ENCODE data around the gene ARHGAP40. TPM values are rescaled to one million over a fixed set of nuclear protein-coding genes. Genes with fewer than 3 reads are reported as not detected.
A peak's percentile ranks its signal among the peaks of the same experiment; 100 is the strongest.

ARHGAP40 gene
- total and polyA plus RNA-seq, 2 of the 8 experiments (the other 6 are each of a cell fraction or from before 2014, with no cell fraction given): 0.74 to 1.4 TPM

- Histone ChIP-seq H3K79me1 (ENCODE audit: low read depth, low read length) (no peaks in the 10 kb centered on the region), H2AFZ (ENCODE audit: low read length) (no peak overlapping the region), H3K79me2 (ENCODE audit: control insufficient read depth in 1 of 2, insufficient read depth in 2 of 2, low read length in 2 of 2) (no peaks in the 10 kb centered on the region), H3K27ac (ENCODE audit: low read depth, low read length) (no peak overlapping the region), H4K91ac (replicated peaks; ENCODE audit: insufficient read length, low read length) (no peak overlapping the region), H3K36me3 (ENCODE audit: control insufficient read depth in 2 of 4, insufficient read depth in 4 of 4, low read length in 3 of 4) (no peaks in the 10 kb centered on the region), H2BK5ac (ENCODE audit: low read depth, low read length) (no peak overlapping the region; the same call in 1 of the 2 replicates), H3K4me1 (replicated peaks in 1 of 4; ENCODE audit: control insufficient read depth in 3 of 4, insufficient read depth in 4 of 4, low read length in 3 of 4) (peaks cover 0 to 6% (median 2%) of the 10 kb centered on the region in 4 experiments; a peak in 3 of 7 replicates), H3K56ac (replicated peaks; ENCODE audit: insufficient read length, low read depth, low read length) (peak overlapping the region; percentile 98), H2AK5ac (ENCODE audit: low read depth, low read length) (peak overlapping the region; percentile 30; the same call in 1 of the 2 replicates), H2BK120ac (replicated peaks; ENCODE audit: low read depth, low read length) (no peak overlapping the region), H3K27me3 (replicated peaks in 1 of 4; ENCODE audit: control insufficient read depth in 3 of 4, extremely low read depth in 1 of 4, insufficient read depth in 3 of 4, low read length in 3 of 4) (no peaks in the 10 kb centered on the region), H4K5ac (ENCODE audit: insufficient read length, low read depth, low read length) (no peak overlapping the region), H3K9ac (replicated peaks in 1 of 4; ENCODE audit: extremely low read depth in 1 of 4, low read depth in 3 of 4, low read length in 3 of 4) (no peak overlapping the region; a peak in 1 of 7 replicates), H4K8ac (ENCODE audit: extremely low read depth, insufficient read depth, low read length) (no peak overlapping the region), H3K4me3 (ENCODE audit: extremely low read depth in 1 of 4, insufficient read depth in 2 of 4, low read depth in 3 of 4, low read length in 4 of 4) (no peak overlapping the region), H2BK12ac (ENCODE audit: low read depth, low read length) (no peak overlapping the region), H3K18ac (ENCODE audit: extremely low read depth, low read length) (no peak overlapping the region), H3K23ac (ENCODE audit: insufficient read length) (no peak overlapping the region), H2BK15ac (ENCODE audit: low read length) (no peak overlapping the region), H3K23me2 (ENCODE audit: low read depth, low read length) (peaks cover 6% of the 10 kb centered on the region; the same call in 1 of the 2 replicates), H3K4ac (replicated peaks; ENCODE audit: insufficient read length, low read depth, low read length) (no peak overlapping the region), H3K4me2 (ENCODE audit: insufficient read depth in 1 of 2, low read depth in 2 of 2, low read length in 2 of 2) (no peak overlapping the region), H3K14ac (ENCODE audit: insufficient read length) (no peak overlapping the region), H2BK20ac (ENCODE audit: low read length) (peak overlapping the region; percentile 69; the same call in 1 of the 2 replicates), H3K9me3 (ENCODE audit: insufficient read depth in 2 of 2, low read depth in 1 of 2, low read length in 1 of 2) (no peaks in the 10 kb centered on the region), H4K20me1 (replicated peaks in 1 of 2; ENCODE audit: control insufficient read depth in 1 of 2, insufficient read depth in 2 of 2, low read length in 2 of 2) (no peaks in the 10 kb centered on the region)
- POLR2A ChIA-PET (ENCODE audit: partially characterized antibody): interaction anchor here (0.7 kb wide), 1 partner anchor 10 kb away, joined by 3 read pairs; no protein-coding TSS in a partner anchor
- CTCF ChIA-PET (ENCODE audit: partially characterized antibody): interaction anchor here (1.9 kb wide), 1 partner anchor 98 kb away, joined by 6 read pairs; no protein-coding TSS in a partner anchor
- FAIRE-seq: no peak
- WGBS, 2 experiments (ENCODE audit: extremely low coverage in 1 of 2, insufficient coverage in 1 of 2, insufficient read length in 1 of 2, insufficient replicate concordance in 2 of 2, low coverage in 1 of 2, low lambda C conversion rate in 2 of 2, missing lambda C conversion rate in 1 of 2): 77% methylated on average over 10 of the region's 10 CpGs; no CpG with 5 or more reads in 1 of the 2 experiments
- DNase-seq (ENCODE audit: low read depth in 1 of 2, low spot score in 2 of 2): no peak
- TF ChIP-seq CHD2 (IDR thresholded peaks at IDR 0.05; ENCODE audit: low read length): no peak
- no peak for TF ChIP-seq ATF3 (IDR thresholded peaks at IDR 0.05; ENCODE audit: insufficient read depth, low read depth, low read length)
- no peak for TF ChIP-seq TBP (IDR thresholded peaks at IDR 0.05; ENCODE audit: low read depth, low read length)
- TF ChIP-seq SP4 (IDR thresholded peaks at IDR 0.05; ENCODE audit: low read length): no peak
- no peak for TF ChIP-seq SUZ12 (IDR thresholded peaks at IDR 0.05; ENCODE audit: low read length)
- no peak for TF ChIP-seq CTBP2 (IDR thresholded peaks at IDR 0.05; ENCODE audit: borderline replicate concordance, insufficient read depth, insufficient read length, low read length)
- no peak for TF ChIP-seq EP300 (IDR thresholded peaks at IDR 0.05; ENCODE audit: borderline replicate concordance in 1 of 2, low read depth in 2 of 2, low read length in 2 of 2)
- TF ChIP-seq SIX5 (IDR thresholded peaks at IDR 0.05; ENCODE audit: low read depth, low read length): no peak
- TF ChIP-seq GABPA (IDR thresholded peaks at IDR 0.05; ENCODE audit: borderline replicate concordance, insufficient read depth, low read length): no peak
- no peak for TF ChIP-seq BRCA1 (IDR thresholded peaks at IDR 0.05; ENCODE audit: low read depth, low read length)
Measured at GRCh38 chr20:38626921-38627659, 25.5 kb downstream of the ARHGAP40 start.

Measured in H1 (cell line).